HG02840 (cell line): ENCODE data around the gene TBC1D22A.

Experiments
- ATAC-seq: cut with Tn5 transposase; IDR thresholded peaks from one replicate; pipeline ENCODE4 v1.9.1; 2021; ENCODE audit warnings: mild to moderate bottlenecking, moderate library complexity, moderate number of reproducible peaks; ENCODE audit not compliant: unreplicated experiment, low FRiP score

The TBC1D22A gene

GRCh38 chr22:46871826-46872225, 109.4 kb downstream of the TBC1D22A start:
- no peak for ATAC-seq

- ATAC-seq = no peak
These were observed 112.6 kb downstream of the TBC1D22A start for GRCh38 chr22:46875089-46875488.

- no peak for ATAC-seq
These were observed 114.0 kb downstream of the TBC1D22A start for GRCh38 chr22:46876357-46876934.

- no peak for ATAC-seq
These were observed 115.9 kb downstream of the TBC1D22A start for GRCh38 chr22:46878191-46878948.

- ATAC-seq = no peak
These were observed 116.6 kb downstream of the TBC1D22A start for GRCh38 chr22:46879083-46879482.

GRCh38 chr22:46881373-46882118, 119.1 kb downstream of the TBC1D22A start:
- ATAC-seq = no peak

GRCh38 chr22:46883092-46883910, 120.9 kb downstream of the TBC1D22A start:
- no peak for ATAC-seq

GRCh38 chr22:46884365-46884764, 121.9 kb downstream of the TBC1D22A start:
- no peak for ATAC-seq

- no peak for ATAC-seq
These were observed 125.5 kb downstream of the TBC1D22A start for GRCh38 chr22:46887978-46888377.

- ATAC-seq = no peak
These were observed 128.4 kb downstream of the TBC1D22A start for GRCh38 chr22:46890819-46891218.

GRCh38 chr22:46891382-46891951, 129.0 kb downstream of the TBC1D22A start:
- ATAC-seq = no peak

GRCh38 chr22:46892866-46893265, 130.4 kb downstream of the TBC1D22A start:
- ATAC-seq = no peak

- no peak for ATAC-seq
These were observed 131.0 kb downstream of the TBC1D22A start for GRCh38 chr22:46893281-46894020.

GRCh38 chr22:46894081-46894671, 131.7 kb downstream of the TBC1D22A start:
- no peak for ATAC-seq

- no peak for ATAC-seq
These were observed 132.6 kb downstream of the TBC1D22A start for GRCh38 chr22:46894851-46895640.

- ATAC-seq = no peak
These were observed 133.3 kb downstream of the TBC1D22A start for GRCh38 chr22:46895753-46896152.

- no peak for ATAC-seq
These were observed 133.7 kb downstream of the TBC1D22A start for GRCh38 chr22:46896166-46896565.

- no peak for ATAC-seq
These were observed 134.3 kb downstream of the TBC1D22A start for GRCh38 chr22:46896568-46897245.
